Type B pancreatic cell (in vitro differentiated cells): ENCODE data around the gene POU4F1. TPM values are rescaled to one million over a fixed set of nuclear protein-coding genes. Genes with fewer than 3 reads are reported as not detected.

Experiments used
- DNase-seq: peaks from one replicate; pipeline ENCODE4 v3.0.0; 2021; ENCODE audit warnings: mixed read lengths; ENCODE audit not compliant: unreplicated experiment; ENCODE audit errors: extremely low spot score
- H3K27ac Mint-ChIP-seq: 2 replicates; pipeline ENCODE4 v1.8.0; 2021; ENCODE audit warnings: mild to moderate bottlenecking, mixed read lengths
- H3K27me3 Mint-ChIP-seq: 2 replicates; pipeline ENCODE4 v1.8.0; 2021; ENCODE audit warnings: mixed read lengths
- H3K36me3 Mint-ChIP-seq: 2 replicates; pipeline ENCODE4 v1.8.0; 2021; ENCODE audit warnings: mixed read lengths
- H3K4me1 Mint-ChIP-seq: one replicate; pipeline ENCODE4 v1.8.0; 2021; ENCODE audit warnings: mixed read lengths; ENCODE audit not compliant: unreplicated experiment
- H3K4me3 Mint-ChIP-seq: 2 replicates; pipeline ENCODE4 v1.8.0; 2021; ENCODE audit warnings: mild to moderate bottlenecking, mixed read lengths
- H3K9me3 Mint-ChIP-seq: 2 replicates; pipeline ENCODE4 v1.8.0; 2021; ENCODE audit warnings: mixed read lengths
- CTCF ChIP-seq: fragments of 200-600 bp; sonication (generic); conservative IDR thresholded peaks from 2 replicates; pipeline ENCODE4 v1.5.0; 2021; ENCODE audit warnings: antibody characterized with exemption, mild to moderate bottlenecking
- total RNA-seq: library from RNA; stranded (reverse); gene quantifications from 2 replicates; pipeline ENCODE4 v1.2.1, GENCODE V29; 2021; ENCODE audit warnings: low replicate concordance

Gene POU4F1
- total RNA-seq, 1 donor from 2014 or later, result 5.4 TPM

- Mint-ChIP-seq H3K4me3 (peak overlapping the region; percentile 74), H3K36me3 (no peaks in the 10 kb centered on the region), H3K9me3 (no peaks in the 10 kb centered on the region), H3K27me3 (peaks cover 99% of the 10 kb centered on the region), H3K27ac (no peak overlapping the region), H3K4me1 (peaks cover 7% of the 10 kb centered on the region)
- no peak for DNase-seq
- TF ChIP-seq CTCF, result no peak
Observed at GRCh38 chr13:78596399-78596735, 7.0 kb downstream of the POU4F1 start.

GRCh38 chr13:78595495-78596398 lies 7.6 kb downstream of the POU4F1 start:
- DNase-seq, result no peak
- Mint-ChIP-seq H3K4me1 (peaks cover 7% of the 10 kb centered on the region), H3K36me3 (no peaks in the 10 kb centered on the region), H3K27ac (no peak overlapping the region), H3K9me3 (no peaks in the 10 kb centered on the region), H3K27me3 (peaks cover 97% of the 10 kb centered on the region), H3K4me3 (peak overlapping the region; percentile 74)
- TF ChIP-seq CTCF, result peak; percentile 39

GRCh38 chr13:78594456-78594975 lies 8.8 kb downstream of the POU4F1 start:
- Mint-ChIP-seq H3K27ac (no peak overlapping the region), H3K36me3 (no peaks in the 10 kb centered on the region), H3K27me3 (peaks cover 95% of the 10 kb centered on the region), H3K9me3 (no peaks in the 10 kb centered on the region), H3K4me3 (peak overlapping the region; percentile 51), H3K4me1 (peaks cover 7% of the 10 kb centered on the region)
- DNase-seq, result no peak
- no peak for TF ChIP-seq CTCF

GRCh38 chr13:78593652-78594455 lies 9.5 kb downstream of the POU4F1 start:
- no peak overlapping the region for H3K27ac Mint-ChIP-seq
- peak overlapping the region; percentile 51 for H3K4me3 Mint-ChIP-seq
- peaks cover 7% of the 10 kb centered on the region for H3K4me1 Mint-ChIP-seq
- H3K27me3 Mint-ChIP-seq, result peaks cover 95% of the 10 kb centered on the region
- no peaks in the 10 kb centered on the region for H3K36me3 Mint-ChIP-seq
- no peak for DNase-seq
- peaks cover 5% of the 10 kb centered on the region for H3K9me3 Mint-ChIP-seq
- no peak for TF ChIP-seq CTCF

- peaks cover 7% of the 10 kb centered on the region for H3K4me1 Mint-ChIP-seq
- H3K4me3 Mint-ChIP-seq, result no peak overlapping the region
- H3K27me3 Mint-ChIP-seq, result peaks cover 95% of the 10 kb centered on the region
- H3K9me3 Mint-ChIP-seq, result peaks cover 5% of the 10 kb centered on the region
- no peaks in the 10 kb centered on the region for H3K36me3 Mint-ChIP-seq
- H3K27ac Mint-ChIP-seq, result no peak overlapping the region
- no peak for DNase-seq
- no peak for TF ChIP-seq CTCF
Observed at GRCh38 chr13:78593129-78593528, 10.2 kb downstream of the POU4F1 start.
